Adrenal gland (tissue), 12 donors: ENCODE measurements around the gene VAC14. TPM values are rescaled to one million over a fixed set of nuclear protein-coding genes. Genes with fewer than 3 reads are reported as not detected.

ENCODE experiments used
- DNase-seq, 7 donors: peaks; one replicate each; pipeline ENCODE4 v3.0.0-alpha.2; 2019 to 2020
- H3K27ac ChIP-seq, 5 donors: fragments of 200-600 bp; sonication (generic) in 4 of 5; 1 replicate in 3 of 5; 2 replicates in 2 of 5; pipeline versions ENCODE4 v1.5.1 to v1.8.0; 2016 to 2020; ENCODE audit warnings: mild to moderate bottlenecking in 1 of 5
- H3K27me3 ChIP-seq: fragments of 200-600 bp; 2 replicates; pipeline ENCODE4 v1.8.0; 2021
- H3K36me3 ChIP-seq, 2 donors: fragments of 200-600 bp; replicated peaks in 1 of 2; 1 replicate in 1 of 2; 2 replicates in 1 of 2; pipeline versions ENCODE4 v1.5.1 to v1.8.0; 2018 to 2022
- H3K4me1 ChIP-seq, 2 donors: fragments of 200-600 bp; replicated peaks in 1 of 2; 1 replicate in 1 of 2; 2 replicates in 1 of 2; pipeline versions ENCODE4 v1.5.1 to v1.8.0; 2018 to 2021
- H3K4me3 ChIP-seq, 4 donors: fragments of 200-600 bp; sonication (generic) in 3 of 4; one replicate each; pipeline ENCODE4 v1.5.1; 2016 to 2018
- H3K9me3 ChIP-seq, 3 donors: fragments of 200-600 bp; sonication (generic) in 1 of 3; replicated peaks in 1 of 3; 1 replicate in 2 of 3; 2 replicates in 1 of 3; pipeline versions ENCODE4 v1.5.1 to v1.8.0; 2016 to 2021
- POLR2A ChIP-seq, 2 donors: fragments of 450-650 bp; IDR thresholded peaks; one replicate each; pipeline ENCODE4 v1.6.1; 2017; ENCODE audit warnings: antibody characterized with exemption in 2 of 2, mild to moderate bottlenecking in 2 of 2, moderate library complexity in 1 of 2
- WGBS, 4 donors: extraction: QIAGEN DNeasy Blood & Tissue Kit in 2 of 4; methylation state at CpG; one replicate each; pipeline versions ENCODE4 v1.1.5 to v1.1.7; 2013 to 2017; 5-methylcytosine and 5-hydroxymethylcytosine counted together
- intact Hi-C, 2 donors: fragments of 100-400 bp; cut with DNase I; formaldehyde crosslinking; loops; one replicate each; pipeline versions ENCODE4 v1.14.1 to v1.15.0; 2022 to 2023
- polyA plus RNA-seq, 3 donors: library from polyadenylated mRNA; stranded (reverse); fragments of 200-250 nt in 2 of 3; fragments of 350-450 nt in 1 of 3; fragmentation: Illumina TruSeq in 1 of 3; extraction: RNeasy Lipid Tissue Mini Kit (QIAGEN cat#74804) in 1 of 3; gene quantifications; one replicate each; pipeline ENCODE4 v1.2.3, GENCODE V29; 2013 to 2014
- total RNA-seq, 9 donors: library from RNA; depleted of rRNA in 4 of 9; stranded (reverse); fragments of >200 nt in 4 of 9; fragments of 120-200 nt in 1 of 9; fragmentation: NEBNext Ultra II Directional in 1 of 9; extraction: Animal tissue kit (Norgen Biotek cat#: 25700) in 1 of 9; gene quantifications; one replicate each; pipeline versions ENCODE4 v1.1.0 to v1.2.4, GENCODE V29; 2013 to 2023
- TF ChIP-seq, protein P1 (sequence below), 6 experiments: fragments of 450-650 bp in 4 of 6; fragments of 200-600 bp in 2 of 6; sonication (generic) in 1 of 6; IDR thresholded peaks; 1 replicate in 5 of 6; 2 replicates in 1 of 6; pipeline versions ENCODE4 v1.5.1 to v1.8.0; 2016 to 2021; ENCODE audit warnings: antibody characterized with exemption in 6 of 6, mild to moderate bottlenecking in 2 of 6, moderate library complexity in 1 of 6
- donor health status: healthy with polysubstance abuse.
- donor health status: Bipolar disorder and iron deficiency.
- donor health status: DM: yes; HTN: yes; CAD: no.
- donor health status: DM: no; HTN: no; CAD: no.
- donor health status: DM: no; HTN: no; CAD: no.
- donor health status: DM: yes; HTN: yes; CAD: no.

The VAC14 gene
- total and polyA plus RNA-seq, 12 donors = 24.6 to 74.8 (median 50.1) TPM

DNA sequence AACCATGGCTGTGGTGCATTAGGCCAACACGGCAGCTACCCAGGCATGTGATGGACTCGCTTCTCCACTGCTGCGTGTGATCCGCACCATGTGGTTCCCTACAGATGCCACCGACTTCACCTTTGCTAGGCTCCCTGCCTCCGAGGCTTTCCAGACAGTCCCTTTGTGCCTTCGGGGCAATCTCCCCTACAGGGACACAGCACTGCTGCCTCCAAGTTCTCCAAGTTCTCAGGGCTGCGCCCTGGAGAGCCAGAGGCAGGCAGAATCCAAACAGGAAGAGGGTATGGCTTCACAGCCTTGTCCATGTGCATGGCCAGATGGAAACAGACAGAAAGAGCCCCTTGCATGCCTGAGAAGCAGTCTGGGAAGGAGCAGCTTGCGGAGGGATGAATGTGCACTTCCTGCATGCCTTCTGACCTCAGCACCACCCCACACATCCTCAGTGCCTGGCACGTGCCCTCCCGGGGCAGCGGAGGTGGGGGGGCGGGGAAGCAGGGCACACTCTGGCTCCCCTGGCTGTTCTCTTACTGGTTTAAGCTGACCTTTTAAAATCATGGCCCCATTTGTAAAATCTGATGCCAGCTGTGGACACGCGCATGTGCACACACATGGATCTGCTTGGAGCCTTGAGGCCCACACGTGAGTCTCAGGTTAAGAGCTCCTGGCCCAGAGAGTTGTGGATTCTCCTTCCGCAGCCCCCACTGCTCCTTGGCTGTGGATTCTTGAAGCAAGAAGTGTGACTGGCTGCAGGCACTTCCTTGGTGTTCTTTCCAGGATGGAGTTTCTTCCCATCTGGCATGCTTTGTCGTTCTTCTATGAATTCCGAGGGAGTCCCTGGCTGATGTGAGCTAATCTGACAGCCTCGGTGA is 59.8 kb downstream of the VAC14 start:
- no peaks in the 10 kb centered on the region for H3K27me3 ChIP-seq
- TF ChIP-seq, protein P1, sequence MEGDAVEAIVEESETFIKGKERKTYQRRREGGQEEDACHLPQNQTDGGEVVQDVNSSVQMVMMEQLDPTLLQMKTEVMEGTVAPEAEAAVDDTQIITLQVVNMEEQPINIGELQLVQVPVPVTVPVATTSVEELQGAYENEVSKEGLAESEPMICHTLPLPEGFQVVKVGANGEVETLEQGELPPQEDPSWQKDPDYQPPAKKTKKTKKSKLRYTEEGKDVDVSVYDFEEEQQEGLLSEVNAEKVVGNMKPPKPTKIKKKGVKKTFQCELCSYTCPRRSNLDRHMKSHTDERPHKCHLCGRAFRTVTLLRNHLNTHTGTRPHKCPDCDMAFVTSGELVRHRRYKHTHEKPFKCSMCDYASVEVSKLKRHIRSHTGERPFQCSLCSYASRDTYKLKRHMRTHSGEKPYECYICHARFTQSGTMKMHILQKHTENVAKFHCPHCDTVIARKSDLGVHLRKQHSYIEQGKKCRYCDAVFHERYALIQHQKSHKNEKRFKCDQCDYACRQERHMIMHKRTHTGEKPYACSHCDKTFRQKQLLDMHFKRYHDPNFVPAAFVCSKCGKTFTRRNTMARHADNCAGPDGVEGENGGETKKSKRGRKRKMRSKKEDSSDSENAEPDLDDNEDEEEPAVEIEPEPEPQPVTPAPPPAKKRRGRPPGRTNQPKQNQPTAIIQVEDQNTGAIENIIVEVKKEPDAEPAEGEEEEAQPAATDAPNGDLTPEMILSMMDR (IDR thresholded peaks at IDR 0.05) = no peak
- no peak for TF ChIP-seq POLR2A (IDR thresholded peaks at IDR 0.05)
- no peaks in the 10 kb centered on the region for H3K9me3 ChIP-seq
- no peak overlapping the region for H3K4me3 ChIP-seq
- peak overlapping the region in 2 of 5 donors; percentile 30 to 77 for H3K27ac ChIP-seq
- peak in 1 of 7 donors; percentile 21 for DNase-seq
- H3K4me1 ChIP-seq = peaks cover 23 to 40% of the 10 kb centered on the region in 2 donors
- intact Hi-C loops = loop anchor here in 1 of 2 donors (5.0 kb wide), 1 partner anchor 44 kb away; no protein-coding TSS in a partner anchor
- WGBS, 4 donors = 60 to 85% (median 77%) methylated on average over 16 to 20 of the region's 20 CpGs
- H3K36me3 ChIP-seq = no peaks in the 10 kb centered on the region

DNA sequence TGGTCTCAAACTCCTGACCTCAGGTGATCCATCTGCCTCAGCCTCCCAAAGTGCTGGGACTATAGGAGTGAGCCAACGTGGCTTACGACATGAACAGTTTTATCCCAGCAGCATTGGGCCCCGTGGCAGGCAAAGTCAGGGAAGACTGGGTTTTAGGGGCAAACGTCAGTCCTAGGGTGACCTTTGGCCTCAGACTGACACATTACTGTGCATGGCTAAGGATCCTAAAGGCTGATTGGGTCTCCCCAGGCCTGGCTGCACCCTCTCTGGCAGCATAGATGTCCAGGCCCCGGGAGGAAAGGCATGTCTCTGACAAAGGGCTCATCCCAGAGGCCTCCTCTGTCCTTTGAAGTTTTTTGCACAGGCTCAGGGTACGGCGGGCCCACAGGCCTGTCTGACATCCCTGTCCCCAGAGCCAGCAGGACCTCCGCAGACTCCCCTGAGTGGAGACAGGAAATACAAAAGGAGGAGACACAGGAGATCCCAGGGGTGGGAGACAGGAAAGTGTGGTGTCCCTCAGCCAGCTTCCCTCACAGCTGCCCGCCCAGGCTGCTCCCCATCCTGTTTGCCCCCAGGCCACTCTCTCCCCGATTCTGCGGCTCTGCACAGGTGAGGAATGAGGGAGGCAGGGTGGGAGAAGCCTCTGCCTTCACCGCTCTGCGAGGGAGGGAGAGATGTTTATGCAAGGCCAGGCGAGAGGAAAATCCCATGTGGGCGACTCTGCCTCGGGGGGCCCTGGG is 60.6 kb downstream of the VAC14 start:
- Histone ChIP-seq H3K4me3 (no peak overlapping the region), H3K36me3 (no peaks in the 10 kb centered on the region), H3K4me1 (peaks cover 16 to 33% of the 10 kb centered on the region in 2 donors), H3K27ac (peak overlapping the region in 2 of 5 donors; percentile 30 to 77), H3K9me3 (no peaks in the 10 kb centered on the region), H3K27me3 (no peaks in the 10 kb centered on the region)
- WGBS, 4 donors = 72 to 88% (median 80%) methylated on average over 11 to 16 of the region's 16 CpGs
- intact Hi-C loops = loop anchor here in 1 of 2 donors (5.0 kb wide), 1 partner anchor 43 kb away; no protein-coding TSS in a partner anchor
- no peak for DNase-seq
- TF ChIP-seq, protein P1 (IDR thresholded peaks at IDR 0.05) = no peak
- TF ChIP-seq POLR2A (IDR thresholded peaks at IDR 0.05) = no peak

DNA sequence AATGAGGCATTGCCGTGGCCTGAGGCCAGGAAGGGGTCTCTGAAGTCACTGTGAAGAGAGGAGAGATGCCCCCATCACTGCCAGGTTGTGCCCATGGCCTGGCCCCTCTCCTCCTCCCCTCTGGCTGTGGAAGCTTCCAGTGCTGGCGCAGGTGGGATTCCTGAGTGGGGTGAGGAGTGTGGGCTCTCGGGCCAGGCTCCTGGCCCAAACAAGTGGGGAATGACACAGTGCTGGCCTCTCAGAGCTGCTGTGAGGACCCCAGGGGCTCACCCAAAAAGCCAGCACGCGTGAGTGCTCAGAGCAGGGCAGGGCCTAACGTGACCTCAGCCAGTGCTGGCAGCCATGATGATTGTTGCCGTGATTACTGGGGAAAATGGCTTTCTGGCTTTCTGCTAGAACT is 61.6 kb downstream of the VAC14 start:
- peak in 1 of 7 donors; percentile 14 for DNase-seq
- Histone ChIP-seq H3K36me3 (no peaks in the 10 kb centered on the region), H3K27me3 (no peaks in the 10 kb centered on the region), H3K4me1 (peaks cover 16 to 33% of the 10 kb centered on the region in 2 donors), H3K4me3 (no peak overlapping the region), H3K27ac (peak overlapping the region in 1 of 5 donors; percentile 91), H3K9me3 (no peaks in the 10 kb centered on the region)
- WGBS, 4 donors = 88 to 94% (median 93%) methylated on average over 5 to 7 of the region's 7 CpGs
- intact Hi-C loops = loop anchor here in 1 of 2 donors (5.0 kb wide), 1 partner anchor 42 kb away; no protein-coding TSS in a partner anchor
- TF ChIP-seq, protein P1 (IDR thresholded peaks at IDR 0.05) = no peak
- TF ChIP-seq POLR2A (IDR thresholded peaks at IDR 0.05) = no peak
